NCI-H2107 treated with DMSO at 0.1 percent for 48 hours (cell line): ENCODE results near the gene IGDCC3.

Experiments
- DNase-seq: peaks from one replicate; lab custom pipeline; 2025; ENCODE audit not compliant: unreplicated experiment; lab: John Stamatoyannopoulos, UW

The IGDCC3 gene

DNA sequence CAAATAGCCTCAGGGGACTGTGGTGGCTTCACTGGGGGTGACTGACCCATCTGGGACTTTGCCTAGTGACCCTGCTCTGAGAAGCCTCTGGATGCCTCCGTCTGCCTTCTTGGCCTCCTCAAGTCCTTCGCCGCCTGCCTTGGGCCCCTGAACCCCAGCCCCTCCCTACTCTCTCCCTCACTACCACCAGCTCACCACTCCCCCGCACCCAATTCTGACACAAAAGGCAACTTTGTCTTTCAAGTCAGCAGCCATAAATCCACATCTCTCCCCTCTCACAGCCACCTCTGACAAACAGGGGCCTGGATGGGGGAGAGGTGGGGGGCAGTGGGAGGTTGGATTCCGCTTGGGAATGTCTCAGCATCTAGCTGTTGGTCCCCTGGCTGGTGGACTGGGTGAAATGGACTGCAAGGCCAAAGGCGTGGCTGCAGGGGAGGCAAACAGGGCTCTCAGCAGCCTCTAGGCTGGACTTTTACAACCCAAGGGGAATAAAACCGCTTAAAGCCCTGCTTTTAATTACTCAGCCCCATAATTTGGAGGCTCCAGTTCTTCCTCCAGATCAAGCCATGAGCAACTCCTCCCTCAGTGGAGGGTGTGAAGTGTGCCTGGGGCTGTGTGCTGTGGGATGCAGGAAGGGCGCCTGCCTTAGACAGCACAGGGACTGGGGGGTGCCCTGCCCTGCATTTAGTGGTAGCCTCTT, 33.4 kb downstream of the IGDCC3 start:
- DNase-seq = no peak

DNA sequence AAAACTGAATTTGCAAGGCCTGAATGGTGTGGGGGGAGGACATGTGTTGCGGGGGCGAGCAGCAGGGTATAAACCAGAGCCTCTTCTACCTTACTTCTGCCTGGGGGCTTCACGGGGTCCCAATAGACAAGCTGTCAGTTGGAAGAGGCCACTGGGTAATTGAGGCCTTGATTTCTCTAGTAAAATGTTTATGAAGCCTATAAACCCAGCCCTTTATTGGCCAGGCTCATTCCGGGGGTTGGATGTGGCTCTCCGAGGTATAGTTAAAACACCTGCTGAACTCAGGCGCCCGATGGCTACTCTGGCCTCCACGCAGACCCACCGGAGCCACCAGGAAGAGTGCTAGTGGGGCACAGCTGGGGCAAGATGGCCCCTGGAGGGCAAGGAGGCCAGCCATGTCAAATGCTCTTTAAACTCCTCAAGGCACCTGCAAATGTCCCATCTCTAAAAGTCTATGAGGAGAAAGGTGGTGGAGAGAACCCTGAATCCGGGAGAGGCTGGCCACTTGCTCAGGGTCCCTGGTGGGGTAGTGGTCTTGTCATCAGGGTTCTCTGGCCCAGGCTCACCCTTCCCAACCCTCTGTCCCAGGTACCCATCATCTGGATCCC, 34.3 kb downstream of the IGDCC3 start:
- DNase-seq = no peak

- DNase-seq = no peak
Observed at GRCh38 chr15:65342493-65342892, 35.3 kb downstream of the IGDCC3 start.

- DNase-seq = no peak
Observed at GRCh38 chr15:65339920-65340319, 37.9 kb downstream of the IGDCC3 start.

DNA sequence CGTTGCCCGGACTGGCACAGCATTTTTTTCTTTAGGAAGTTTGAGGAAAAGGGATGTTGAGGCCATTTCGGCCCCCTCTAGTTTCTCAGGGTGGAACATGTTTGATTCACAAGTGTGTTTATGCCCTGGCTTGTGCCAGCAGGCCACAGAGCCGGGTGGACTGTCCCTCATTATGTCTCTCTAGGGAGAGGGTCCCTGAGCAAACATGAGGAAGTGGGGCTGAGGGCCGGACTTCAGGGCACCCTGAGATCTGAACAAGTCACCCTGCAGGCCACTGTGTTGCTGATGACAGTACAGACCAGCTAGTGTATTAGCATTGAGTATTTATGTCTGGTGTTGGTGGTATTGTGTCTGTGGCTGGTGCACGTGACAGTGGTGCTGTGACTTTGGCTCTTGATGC, 38.4 kb downstream of the IGDCC3 start:
- no peak for DNase-seq

DNA sequence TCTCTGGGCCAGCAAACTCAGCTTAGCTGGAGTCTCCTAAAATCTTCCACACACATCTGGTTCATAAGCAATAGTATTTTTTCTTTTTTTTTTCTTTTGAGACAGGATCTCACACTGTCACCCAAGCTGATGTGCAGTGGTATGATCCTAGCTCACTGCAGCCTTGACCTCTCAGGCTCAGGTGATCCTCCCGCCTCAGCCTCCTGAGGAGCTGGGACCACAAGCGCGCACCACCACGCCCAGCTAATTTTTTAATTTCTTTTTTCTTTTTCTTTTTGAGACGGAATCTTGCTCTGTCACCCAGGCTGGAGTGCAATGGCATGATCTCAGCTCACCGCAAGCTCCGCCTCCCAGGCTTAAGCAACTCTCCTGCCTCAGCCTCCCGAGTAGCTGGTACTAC, 39.0 kb downstream of the IGDCC3 start:
- DNase-seq = no peak

GRCh38 chr15:65338366-65338765, 39.4 kb downstream of the IGDCC3 start:
- DNase-seq = peak; percentile 21

DNA sequence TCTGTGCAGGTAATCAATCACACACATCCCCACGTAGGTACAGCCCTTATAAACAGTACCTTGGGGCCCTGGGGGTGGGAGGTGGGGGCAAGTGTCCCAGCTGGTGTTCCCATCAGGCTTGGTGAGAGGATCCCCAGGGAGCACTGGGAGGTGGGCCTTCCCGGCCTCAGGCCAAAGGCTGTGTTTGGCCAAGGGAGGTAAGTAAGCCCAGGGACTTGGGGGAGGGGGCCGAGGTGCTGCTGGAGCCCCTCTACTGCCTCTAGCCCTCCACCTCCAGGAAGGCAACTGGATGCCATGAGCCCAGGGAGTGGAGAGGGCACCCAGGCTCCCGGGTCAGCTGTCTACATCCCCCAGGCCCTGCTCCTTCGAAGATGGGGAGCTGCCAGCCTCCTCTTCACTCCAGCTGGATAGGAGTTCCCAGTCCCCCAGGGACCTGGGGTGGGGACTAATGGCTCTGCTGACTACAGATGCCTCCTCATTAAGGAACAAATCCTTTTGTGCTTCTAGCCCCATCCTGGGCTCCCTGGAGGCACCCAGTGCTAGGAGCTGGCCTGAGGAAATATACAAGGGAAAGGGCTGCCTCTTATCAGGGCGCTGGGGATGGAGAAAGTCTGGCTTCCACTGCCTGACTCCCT, 40.2 kb downstream of the IGDCC3 start:
- DNase-seq = peak; percentile 45

- DNase-seq = peak; percentile 26
Observed at GRCh38 chr15:65336493-65337435, 41.0 kb downstream of the IGDCC3 start.

DNA sequence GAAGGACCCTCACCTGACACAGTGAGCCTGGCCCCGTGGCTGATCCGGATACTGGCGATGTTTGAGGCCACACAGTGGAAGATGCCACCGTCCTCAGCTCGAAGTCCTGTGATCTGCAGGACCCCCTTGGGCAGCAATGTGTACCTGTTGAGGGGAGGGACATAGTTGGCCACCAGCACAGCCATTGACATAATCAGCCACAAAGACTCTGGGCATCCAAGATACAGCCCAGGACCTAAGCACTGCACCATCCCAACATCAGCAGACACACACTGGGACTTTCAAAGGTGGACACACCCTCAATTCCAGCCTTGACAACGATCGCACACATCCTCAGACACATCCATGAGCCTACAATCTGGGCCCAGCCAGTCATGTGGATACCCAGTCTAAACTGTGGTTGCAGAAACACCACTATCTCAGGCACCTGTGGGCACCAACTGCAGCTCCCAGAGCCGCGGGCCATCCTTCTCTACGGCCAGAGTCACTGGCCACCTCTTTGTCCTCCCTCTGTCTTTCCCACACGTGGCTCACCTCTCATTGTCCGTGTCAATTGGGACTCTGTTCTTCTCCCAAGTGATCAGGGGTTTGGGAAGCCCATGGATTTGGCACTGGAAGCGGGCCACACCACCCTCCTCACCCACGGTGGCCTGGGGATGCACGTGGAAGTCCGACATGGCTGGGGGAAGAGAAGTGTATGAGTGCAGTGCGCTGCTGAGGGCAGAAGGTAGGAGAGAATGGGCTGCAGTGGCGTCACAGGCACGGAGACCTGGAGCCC, 42.3 kb downstream of the IGDCC3 start:
- no peak for DNase-seq

- no peak for DNase-seq
Observed at GRCh38 chr15:65334586-65335231, 43.1 kb downstream of the IGDCC3 start.

DNA sequence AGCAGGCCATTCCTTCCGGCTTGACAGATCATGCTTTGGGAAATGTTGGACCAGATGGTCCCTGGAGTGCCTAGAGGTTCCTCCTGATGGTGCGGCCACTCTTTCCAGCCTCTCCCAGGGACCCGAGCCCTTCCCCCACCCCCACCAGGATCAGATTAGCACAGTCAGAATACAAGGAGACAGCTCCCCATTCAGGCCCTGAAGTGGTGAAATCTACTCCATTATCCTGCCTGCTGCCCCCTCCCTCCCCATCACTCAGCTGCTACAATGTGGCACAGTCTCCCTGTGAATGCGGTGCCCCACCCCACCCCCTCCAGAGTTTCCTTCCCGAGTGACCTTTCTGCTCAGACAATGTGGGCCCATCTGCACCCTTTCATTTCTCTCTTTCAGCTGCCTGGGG, 43.9 kb downstream of the IGDCC3 start:
- DNase-seq = no peak

GRCh38 chr15:65333148-65333820, 44.5 kb downstream of the IGDCC3 start:
- no peak for DNase-seq

DNA sequence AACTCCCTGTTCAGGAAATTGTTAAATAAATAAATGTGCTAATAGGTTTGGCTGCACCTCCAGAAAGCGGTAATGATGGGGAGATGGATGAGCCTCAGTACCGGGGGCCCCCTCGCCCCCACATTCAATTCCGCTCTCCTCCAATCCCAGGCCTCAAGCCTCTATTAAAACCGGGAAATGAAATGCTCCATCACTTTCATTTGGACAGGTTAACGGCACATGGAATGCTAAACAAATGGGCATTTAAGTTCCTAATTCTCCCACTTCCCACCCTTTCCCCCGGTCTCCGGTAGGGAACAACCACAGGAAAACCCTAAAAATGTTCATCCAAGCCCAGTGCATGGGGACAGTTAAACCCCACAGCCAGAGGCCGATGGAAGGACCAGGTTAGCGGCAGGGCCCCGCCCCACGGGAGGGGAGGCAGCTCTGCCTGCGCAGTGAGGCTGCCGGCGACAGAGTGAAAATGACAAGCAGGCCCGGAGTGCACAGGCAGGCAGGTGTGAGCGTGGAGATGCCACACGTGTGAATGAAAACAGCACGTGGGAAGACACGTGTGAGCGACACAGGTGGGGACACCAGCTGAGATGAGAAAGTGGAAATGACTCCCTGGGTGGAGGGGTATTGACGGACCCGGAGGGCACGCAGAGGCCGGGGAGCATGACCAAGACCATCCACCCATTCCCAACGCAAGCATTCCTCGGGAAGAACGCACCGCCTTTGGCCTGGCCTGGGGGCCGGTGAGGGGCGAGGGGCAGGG, 45.2 kb downstream of the IGDCC3 start:
- DNase-seq = no peak

- DNase-seq = no peak
Observed at GRCh38 chr15:65331811-65332210, 46.0 kb downstream of the IGDCC3 start.

- no peak for DNase-seq
Observed at GRCh38 chr15:65330934-65331645, 46.7 kb downstream of the IGDCC3 start.

DNA sequence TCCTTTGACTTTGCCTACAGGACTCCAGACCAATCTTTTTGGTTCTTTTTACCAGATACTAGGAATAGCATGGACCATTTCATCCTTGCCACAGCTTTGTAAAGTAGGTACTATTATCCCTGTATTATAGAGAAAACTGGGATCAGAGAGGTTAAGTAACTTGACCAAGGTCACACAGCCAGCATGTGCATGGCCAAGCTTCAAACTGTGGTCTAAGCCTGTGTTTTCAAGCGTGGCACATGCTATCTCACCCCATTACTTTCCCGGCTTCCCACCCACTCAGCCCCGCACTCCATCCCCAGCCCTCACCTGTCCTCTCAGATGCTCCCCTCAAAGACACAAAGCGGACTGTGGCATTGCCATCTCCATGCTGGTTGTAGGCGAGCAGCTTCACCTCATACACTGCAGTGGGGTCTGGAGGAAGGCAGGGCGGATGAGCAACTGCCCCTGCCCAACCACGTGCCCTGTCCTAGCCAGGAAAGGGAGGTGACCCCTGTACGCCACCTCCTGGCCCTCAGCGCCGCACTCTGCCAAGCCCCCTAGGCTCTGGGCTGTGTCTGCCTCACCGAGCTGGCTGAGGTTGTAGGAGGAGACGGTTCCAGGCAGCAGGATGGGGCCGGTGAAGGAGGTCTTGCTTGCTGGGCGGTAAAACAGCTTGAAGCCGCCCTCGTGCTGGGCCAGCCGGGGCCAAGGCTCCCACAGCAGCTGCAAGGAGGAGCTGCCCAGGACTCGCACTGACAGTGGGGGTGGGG, 47.6 kb downstream of the IGDCC3 start:
- no peak for DNase-seq
